ENCODE data around the gene ODAD4. TPM values are rescaled to one million over a fixed set of nuclear protein-coding genes. Genes with fewer than 3 reads are reported as not detected.

The ODAD4 gene
- total RNA-seq, 3 donors from 2014 or later (not counting 1 experiment from before 2014, with no cell fraction given) = 0.70 to 2.9 (median 0.95) TPM

- H3K4me1 ChIP-seq (ENCODE audit: control insufficient read depth, insufficient read depth, low read length) = no peaks in the 10 kb centered on the region
- no peaks in the 10 kb centered on the region for H3K27me3 ChIP-seq (ENCODE audit: control insufficient read depth, insufficient read depth, low read length)
- Mint-ChIP-seq H3K4me1 (peaks cover 0 to 8% of the 10 kb centered on the region in 2 donors), H3K9me3 (no peaks in the 10 kb centered on the region), H3K27me3 (ENCODE audit: low read depth in 2 of 2) (no peaks in the 10 kb centered on the region), H3K36me3 (peaks cover 9% of the 10 kb centered on the region), H3K4me3 (no peak overlapping the region), H3K27ac (no peak overlapping the region)
- no peak overlapping the region for H3K4me3 ChIP-seq (ENCODE audit: low read length)
- TF ChIP-seq CTCF (IDR thresholded peaks at IDR 0.05) = no peak
- WGBS (ENCODE audit: insufficient coverage) = 96% methylated on average over 15 of the region's 15 CpGs
- DNase-seq (no peak), ATAC-seq (no peak)
- H3K9me3 ChIP-seq (ENCODE audit: control insufficient read depth, insufficient read depth, low read length) = no peaks in the 10 kb centered on the region
- peaks cover 84% of the 10 kb centered on the region for H3K36me3 ChIP-seq (ENCODE audit: control insufficient read depth, insufficient read depth, low read length)
- intact Hi-C loops (cut with micrococcal nuclease) = no loop called here
- H3K27ac ChIP-seq (ENCODE audit: low read length) = no peak overlapping the region
Observed at GRCh38 chr17:41906465-41907184, 23.8 kb upstream of the ODAD4 start.

GRCh38 chr17:41907185-41907556, 23.2 kb upstream of the ODAD4 start:
- 99% methylated on average over 7 of the region's 8 CpGs for WGBS (ENCODE audit: insufficient coverage)
- Histone ChIP-seq H3K4me1 (ENCODE audit: control insufficient read depth, insufficient read depth, low read length) (no peaks in the 10 kb centered on the region), H3K9me3 (ENCODE audit: control insufficient read depth, insufficient read depth, low read length) (no peaks in the 10 kb centered on the region), H3K36me3 (ENCODE audit: control insufficient read depth, insufficient read depth, low read length) (peaks cover 84% of the 10 kb centered on the region), H3K27me3 (ENCODE audit: control insufficient read depth, insufficient read depth, low read length) (no peaks in the 10 kb centered on the region), H3K4me3 (ENCODE audit: low read length) (no peak overlapping the region), H3K27ac (ENCODE audit: low read length) (no peak overlapping the region)
- no peak overlapping the region for H3K4me3 Mint-ChIP-seq
- TF ChIP-seq CTCF (IDR thresholded peaks at IDR 0.05) = no peak
- DNase-seq (no peak), ATAC-seq (no peak)
- no peaks in the 10 kb centered on the region for H3K9me3 Mint-ChIP-seq
- peaks cover 6% of the 10 kb centered on the region for H3K36me3 Mint-ChIP-seq
- no peaks in the 10 kb centered on the region for H3K27me3 Mint-ChIP-seq (ENCODE audit: low read depth in 2 of 2)
- peaks cover 0 to 8% of the 10 kb centered on the region in 2 donors for H3K4me1 Mint-ChIP-seq
- intact Hi-C loops (cut with micrococcal nuclease) = no loop called here
- H3K27ac Mint-ChIP-seq = no peak overlapping the region

- intact Hi-C loops (cut with micrococcal nuclease) = no loop called here
- H3K4me1 ChIP-seq (ENCODE audit: control insufficient read depth, insufficient read depth, low read length) = no peaks in the 10 kb centered on the region
- H3K27ac Mint-ChIP-seq = no peak overlapping the region
Observed at GRCh38 chr17:41907633-41908539, 22.5 kb upstream of the ODAD4 start.

More at GRCh38 chr17:41907633-41908539, 22.5 kb upstream of the ODAD4 start:
- Mint-ChIP-seq H3K4me1 (peaks cover 4 to 14% of the 10 kb centered on the region in 2 donors), H3K27me3 (ENCODE audit: low read depth in 2 of 2) (no peaks in the 10 kb centered on the region), H3K9me3 (no peaks in the 10 kb centered on the region), H3K4me3 (no peak overlapping the region), H3K36me3 (peaks cover 5% of the 10 kb centered on the region)
- Histone ChIP-seq H3K9me3 (ENCODE audit: control insufficient read depth, insufficient read depth, low read length) (no peaks in the 10 kb centered on the region), H3K36me3 (ENCODE audit: control insufficient read depth, insufficient read depth, low read length) (peaks cover 85% of the 10 kb centered on the region), H3K27ac (ENCODE audit: low read length) (no peak overlapping the region), H3K4me3 (ENCODE audit: low read length) (no peak overlapping the region), H3K27me3 (ENCODE audit: control insufficient read depth, insufficient read depth, low read length) (no peaks in the 10 kb centered on the region)
- ATAC-seq (no peak), DNase-seq (no peak)
- 96% methylated on average over 14 of the region's 14 CpGs for WGBS (ENCODE audit: insufficient coverage)
- no peak for TF ChIP-seq CTCF (IDR thresholded peaks at IDR 0.05)

All from natural killer cell (primary cell).